H1 (cell line): ENCODE data around the gene ATP6V0A4. TPM values are rescaled to one million over a fixed set of nuclear protein-coding genes. Genes with fewer than 3 reads are reported as not detected.

Experiments
- CTCF ChIA-PET: fragments of 300-600 bp; sonication (Branson Sonifier 250); formaldehyde crosslinking; loops from one replicate; lab custom pipeline; 2021; ENCODE audit not compliant: partially characterized antibody; lab: Charles Lee
- POLR2A ChIA-PET: fragments of 300-600 bp; sonication (Branson Sonifier 250); formaldehyde crosslinking; loops from one replicate; lab custom pipeline; 2021; ENCODE audit warnings: inconsistent platforms; ENCODE audit not compliant: partially characterized antibody; lab: Charles Lee
- DNase-seq, 2 experiments: peaks; one replicate each; pipeline versions ENCODE4 v3.0.0 to v3.0.0-alpha.2; 2010 to 2022; ENCODE audit warnings: low spot score in 2 of 2, low read depth in 1 of 2, mixed read lengths in 1 of 2
- FAIRE-seq: peaks from 2 replicates; lab custom pipeline; 2011; peaks lifted over from hg19 to GRCh38; lab: Jason Lieb, UNC
- H2AFZ ChIP-seq: 2 replicates; pipeline ENCODE4 v1.8.1; 2012; ENCODE audit warnings: low read length, inconsistent platforms
- H2AK5ac ChIP-seq: 2 replicates; pipeline ENCODE4 v1.6.1; 2013; ENCODE audit warnings: low read depth, low read length
- H2BK120ac ChIP-seq: replicated peaks from 2 replicates; pipeline ENCODE3; 2013; ENCODE audit warnings: low read depth, low read length, inconsistent platforms
- H2BK12ac ChIP-seq: 2 replicates; pipeline ENCODE4 v1.6.1; 2013; ENCODE audit warnings: low read depth, low read length
- H2BK15ac ChIP-seq: 2 replicates; pipeline ENCODE4 v1.6.1; 2013; ENCODE audit warnings: low read length
- H2BK20ac ChIP-seq: 2 replicates; pipeline ENCODE4 v1.6.1; 2013; ENCODE audit warnings: low read length
- H2BK5ac ChIP-seq: 2 replicates; pipeline ENCODE4 v1.6.1; 2013; ENCODE audit warnings: low read depth, low read length
- H3K14ac ChIP-seq: 2 replicates; pipeline ENCODE4 v1.6.1; 2013; ENCODE audit warnings: inconsistent platforms; ENCODE audit not compliant: insufficient read length
- H3K18ac ChIP-seq: 2 replicates; pipeline ENCODE4 v1.6.1; 2013; ENCODE audit warnings: low read length; ENCODE audit errors: extremely low read depth
- H3K23ac ChIP-seq: 2 replicates; pipeline ENCODE4 v1.6.1; 2013; ENCODE audit warnings: inconsistent platforms; ENCODE audit not compliant: insufficient read length
- H3K23me2 ChIP-seq: 2 replicates; pipeline ENCODE4 v1.6.1; 2013; ENCODE audit warnings: low read depth, low read length
- H3K27ac ChIP-seq: 2 replicates; pipeline ENCODE4 v1.6.1; 2011; ENCODE audit warnings: low read depth, low read length, inconsistent platforms
- H3K27me3 ChIP-seq, 4 experiments: replicated peaks in 1 of 4; 1 replicate in 1 of 4; 2 replicates in 3 of 4; pipeline versions ENCODE4 v1.6.1 to v1.8.1; 2011 to 2013; ENCODE audit warnings: low read length in 3 of 4, mild to moderate bottlenecking in 3 of 4, inconsistent platforms in 2 of 4, mixed read lengths in 2 of 4, moderate library complexity in 1 of 4; ENCODE audit not compliant: control insufficient read depth in 3 of 4, insufficient read depth in 3 of 4; ENCODE audit errors: extremely low read depth in 1 of 4
- H3K36me3 ChIP-seq, 4 experiments: 2 replicates each; pipeline versions ENCODE4 v1.6.1 to v1.8.1; 2011 to 2013; ENCODE audit warnings: mild to moderate bottlenecking in 4 of 4, low read length in 3 of 4, moderate library complexity in 2 of 4, control low read depth in 1 of 4, inconsistent platforms in 1 of 4; ENCODE audit not compliant: insufficient read depth in 4 of 4, control insufficient read depth in 2 of 4
- H3K4ac ChIP-seq: replicated peaks from 2 replicates; pipeline ENCODE3; 2013; ENCODE audit warnings: low read length, low read depth, mixed read lengths, inconsistent platforms; ENCODE audit not compliant: insufficient read length
- H3K4me1 ChIP-seq, 4 experiments: replicated peaks in 1 of 4; 1 replicate in 1 of 4; 2 replicates in 3 of 4; pipeline versions ENCODE4 v1.6.1 to v1.8.1; 2011 to 2013; ENCODE audit warnings: low read length in 3 of 4, inconsistent platforms in 2 of 4, mixed read lengths in 1 of 4; ENCODE audit not compliant: insufficient read depth in 4 of 4, control insufficient read depth in 3 of 4
- H3K4me2 ChIP-seq, 2 experiments: 2 replicates each; pipeline versions ENCODE4 v1.6.1 to v1.8.1; 2011 to 2013; ENCODE audit warnings: low read depth in 2 of 2, low read length in 2 of 2, control low read depth in 1 of 2, inconsistent platforms in 1 of 2, mild to moderate bottlenecking in 1 of 2; ENCODE audit not compliant: insufficient read depth in 1 of 2
- H3K4me3 ChIP-seq, 4 experiments: fragments of 200-600, 300-600 bp in 1 of 4; sonication (generic), shearing (Covaris generic), sonication (Bioruptor Twin) in 1 of 4; 2 replicates each; pipeline versions ENCODE4 v1.5.1 to v1.8.1; 2011 to 2016; ENCODE audit warnings: low read length in 4 of 4, low read depth in 3 of 4, control low read depth in 2 of 4, inconsistent platforms in 2 of 4, mild to moderate bottlenecking in 2 of 4, mixed read lengths in 1 of 4, moderate library complexity in 1 of 4; ENCODE audit not compliant: insufficient read depth in 2 of 4; ENCODE audit errors: extremely low read depth in 1 of 4
- H3K56ac ChIP-seq: replicated peaks from 2 replicates; pipeline ENCODE3; 2013; ENCODE audit warnings: low read depth, mild to moderate bottlenecking, mixed read lengths, low read length, inconsistent platforms; ENCODE audit not compliant: insufficient read length
- H3K79me1 ChIP-seq: 2 replicates; pipeline ENCODE4 v1.6.1; 2013; ENCODE audit warnings: low read depth, low read length, control low read depth
- H3K79me2 ChIP-seq, 2 experiments: 2 replicates each; pipeline versions ENCODE4 v1.6.1 to v1.8.1; 2012 to 2013; ENCODE audit warnings: low read length in 2 of 2, mild to moderate bottlenecking in 2 of 2, inconsistent platforms in 1 of 2; ENCODE audit not compliant: insufficient read depth in 2 of 2, control insufficient read depth in 1 of 2
- H3K9ac ChIP-seq, 4 experiments: replicated peaks in 1 of 4; 1 replicate in 1 of 4; 2 replicates in 3 of 4; pipeline versions ENCODE4 v1.6.1 to v1.8.1; 2011 to 2013; ENCODE audit warnings: low read depth in 3 of 4, low read length in 3 of 4, control low read depth in 2 of 4, mild to moderate bottlenecking in 2 of 4, moderate library complexity in 2 of 4, inconsistent platforms in 1 of 4; ENCODE audit errors: extremely low read depth in 1 of 4
- H3K9me3 ChIP-seq, 2 experiments: 2 replicates each; pipeline versions ENCODE4 v1.6.1 to v1.8.1; 2012 to 2013; ENCODE audit warnings: mild to moderate bottlenecking in 2 of 2, moderate library complexity in 2 of 2, control low read depth in 1 of 2, inconsistent platforms in 1 of 2, low read depth in 1 of 2, low read length in 1 of 2, mixed read lengths in 1 of 2; ENCODE audit not compliant: insufficient read depth in 2 of 2
- H4K20me1 ChIP-seq, 2 experiments: replicated peaks in 1 of 2; 2 replicates each; pipeline versions ENCODE3 to v1.8.1; 2011 to 2013; ENCODE audit warnings: inconsistent platforms in 2 of 2, low read length in 2 of 2, mild to moderate bottlenecking in 1 of 2; ENCODE audit not compliant: insufficient read depth in 2 of 2, control insufficient read depth in 1 of 2
- H4K5ac ChIP-seq: 2 replicates; pipeline ENCODE4 v1.6.1; 2013; ENCODE audit warnings: low read length, low read depth, mixed read lengths, inconsistent platforms; ENCODE audit not compliant: insufficient read length
- H4K8ac ChIP-seq: 2 replicates; pipeline ENCODE4 v1.8.0; 2013; ENCODE audit warnings: mild to moderate bottlenecking, moderate library complexity, low read length, inconsistent platforms; ENCODE audit not compliant: insufficient read depth; ENCODE audit errors: extremely low read depth
- H4K91ac ChIP-seq: replicated peaks from 2 replicates; pipeline ENCODE3; 2013; ENCODE audit warnings: low read length, mixed read lengths, inconsistent platforms; ENCODE audit not compliant: insufficient read length
- CREB1 ChIP-seq: IDR thresholded peaks from 2 replicates; pipeline ENCODE4 v1.6.1; 2012; ENCODE audit warnings: inconsistent platforms
- FOSL1 ChIP-seq: IDR thresholded peaks from 2 replicates; pipeline ENCODE4 v1.6.1; 2011; ENCODE audit warnings: mild to moderate bottlenecking, low read depth, low read length, moderate library complexity; ENCODE audit not compliant: insufficient read depth
- RFX5 ChIP-seq: IDR thresholded peaks from 2 replicates; pipeline ENCODE4 v1.6.1; 2011; ENCODE audit warnings: low read depth, low read length, improper control_type of control experiment, borderline replicate concordance
- SUZ12 ChIP-seq: fragments of 200-600 bp; sonication (generic); IDR thresholded peaks from 2 replicates; pipeline ENCODE4 v1.6.1; 2012; ENCODE audit warnings: mild to moderate bottlenecking, inconsistent platforms, low read length, moderate library complexity, mixed read lengths
- USF2 ChIP-seq: IDR thresholded peaks from 2 replicates; pipeline ENCODE4 v1.6.1; 2011; ENCODE audit warnings: low read length, improper control_type of control experiment
- WGBS, 2 experiments: shearing (Covaris generic) in 1 of 2; methylation state at CpG; one replicate each; pipeline versions ENCODE4 v1.1.6 to v1.1.7; 2013 to 2015; ENCODE audit warnings: low lambda C conversion rate in 2 of 2, mixed read lengths in 2 of 2, inconsistent platforms in 1 of 2, low coverage in 1 of 2, missing lambda C conversion rate in 1 of 2; ENCODE audit not compliant: insufficient replicate concordance in 2 of 2, insufficient coverage in 1 of 2, insufficient read length in 1 of 2; ENCODE audit errors: extremely low coverage in 1 of 2, missing lambda C conversion rate in 1 of 2; 5-methylcytosine and 5-hydroxymethylcytosine counted together
- polyA plus RNA-seq, 7 experiments: library from polyadenylated mRNA; depleted of rRNA in 3 of 7; stranded (reverse) in 5 of 7; unstranded in 2 of 7; fragments of >200 nt in 5 of 7; fragments of 200-250 nt in 2 of 7; gene quantifications; 1 replicate in 5 of 7; 2 replicates in 1 of 7; 4 replicates in 1 of 7; pipeline versions ENCODE4 v1.2.1 to v1.2.3, GENCODE V29; 2011 to 2013; ENCODE audit warnings: missing spikeins in 2 of 7, mixed read lengths in 2 of 7
- total RNA-seq: library from RNA; stranded (reverse); fragmentation: NEBNext Ultra II Directional; extraction: Animal tissue kit (Norgen Biotek cat#: 25700); gene quantifications from 2 replicates; pipeline ENCODE4 v1.2.1, GENCODE V29; 2021

ATP6V0A4 gene
- total and polyA plus RNA-seq, 2 of the 8 experiments (the other 6 are each of a cell fraction or from before 2014, with no cell fraction given): 0.47 to 1.6 TPM

- Histone ChIP-seq H3K4ac (no peak overlapping the region), H3K4me1 (no peaks in the 10 kb centered on the region), H2BK20ac (no peak overlapping the region), H4K5ac (no peak overlapping the region), H3K56ac (no peak overlapping the region), H3K4me2 (no peak overlapping the region), H2BK15ac (no peak overlapping the region), H2AFZ (no peak overlapping the region), H3K79me2 (no peaks in the 10 kb centered on the region), H3K79me1 (no peaks in the 10 kb centered on the region), H3K18ac (no peak overlapping the region), H2BK12ac (no peak overlapping the region), H3K4me3 (no peak overlapping the region), H4K8ac (no peak overlapping the region), H3K23ac (no peak overlapping the region), H4K91ac (no peak overlapping the region), H3K27ac (no peak overlapping the region), H2AK5ac (no peak overlapping the region), H3K36me3 (no peaks in the 10 kb centered on the region), H3K9me3 (no peaks in the 10 kb centered on the region)
- ChIA-PET POLR2A (no interaction called here), CTCF (no interaction called here)
- DNase-seq: no peak
- WGBS, 2 experiments: 84 to 100% methylated on average over 1 to 2 of the region's 2 CpGs
- FAIRE-seq: no peak
- no peak for TF ChIP-seq SUZ12
- no peak for TF ChIP-seq USF2
- TF ChIP-seq FOSL1: no peak
- no peak for TF ChIP-seq CREB1
- no peak for TF ChIP-seq RFX5
- TF ChIP-seq, all 59 proteins: peak for 0
- H2BK120ac ChIP-seq: no peak overlapping the region
- no peaks in the 10 kb centered on the region for H3K27me3 ChIP-seq
- H3K14ac ChIP-seq: no peak overlapping the region
- no peaks in the 10 kb centered on the region for H3K23me2 ChIP-seq
- H4K20me1 ChIP-seq: no peaks in the 10 kb centered on the region
- no peak overlapping the region for H2BK5ac ChIP-seq
- no peak overlapping the region for H3K9ac ChIP-seq
Measured at GRCh38 chr7:138690495-138690894, 107.5 kb downstream of the ATP6V0A4 start.
